Neural cell (in vitro differentiated cells): ENCODE data around the gene ZC3H8.

Experiments used
- CTCF ChIP-seq: fragments of 450-650 bp; IDR thresholded peaks from 2 replicates; pipeline ENCODE4 v1.5.1; 2014; ENCODE audit warnings: antibody characterized with exemption, mild to moderate bottlenecking, moderate library complexity; ENCODE audit not compliant: poor library complexity, severe bottlenecking
- EZH2 ChIP-seq: fragments of 200-600, 300-800 bp; shearing (Covaris generic), sonication (generic); IDR thresholded peaks from 2 replicates; pipeline ENCODE4 v1.6.1; 2014; ENCODE audit warnings: antibody characterized with exemption, low read length, borderline replicate concordance, mild to moderate bottlenecking; ENCODE audit not compliant: insufficient read depth, poor library complexity, severe bottlenecking
- MXI1 ChIP-seq: fragments of 450-650 bp; conservative IDR thresholded peaks from 2 replicates; pipeline ENCODE4 v1.6.1; 2014; ENCODE audit warnings: antibody characterized with exemption, mild to moderate bottlenecking; ENCODE audit not compliant: poor library complexity, severe bottlenecking
- POLR2AphosphoS5 ChIP-seq: IDR thresholded peaks from 2 replicates; pipeline ENCODE4 v1.6.1; 2012

DNA sequence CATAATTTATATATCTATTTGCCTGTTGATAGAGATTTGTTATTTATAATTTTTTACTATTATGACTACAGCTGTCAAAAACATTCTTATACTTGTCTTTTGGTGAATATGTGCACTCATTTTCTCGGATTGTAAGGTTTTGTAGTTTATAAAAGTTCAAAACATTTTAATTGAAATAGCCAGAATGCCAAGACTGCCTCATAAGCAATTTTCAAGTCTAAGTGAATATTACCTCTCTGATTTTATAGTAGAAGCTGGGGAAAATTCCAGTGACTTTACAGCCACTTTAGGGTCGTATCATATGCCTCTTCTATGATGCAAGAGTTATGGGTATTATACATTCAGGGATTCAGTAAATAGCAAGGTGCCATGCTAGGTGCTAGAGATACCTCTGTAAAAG is 41.6 kb upstream of the ZC3H8 start:
- TF ChIP-seq CTCF: no peak
- TF ChIP-seq MXI1: no peak
- no peak for TF ChIP-seq EZH2
- TF ChIP-seq POLR2AphosphoS5: no peak
